Activated T-helper 1 cell treated with anti-CD3 and anti-CD28 coated beads, Interleukin-2, amount 50 U/mL, for 16 hours (primary cell): Measurements from ENCODE around the gene PLEKHG2.

ENCODE experiments used
- DNase-seq, 2 donors: peaks; one replicate each; pipeline ENCODE4 v3.0.0-alpha.2; 2020; ENCODE audit warnings: low read depth in 1 of 2, low spot score in 1 of 2

Gene PLEKHG2

GRCh38 chr19:39385629-39386411 lies 26.6 kb upstream of the PLEKHG2 start:
- no peak for DNase-seq

GRCh38 chr19:39386557-39386956 lies 25.9 kb upstream of the PLEKHG2 start:
- no peak for DNase-seq

GRCh38 chr19:39388657-39389056 lies 23.8 kb upstream of the PLEKHG2 start:
- no peak for DNase-seq

GRCh38 chr19:39389631-39390414 lies 22.6 kb upstream of the PLEKHG2 start:
- DNase-seq: no peak

- no peak for DNase-seq
These were observed 22.1 kb upstream of the PLEKHG2 start for GRCh38 chr19:39390451-39390750.

- DNase-seq: peak; percentile 81 to 92
These were observed 21.6 kb upstream of the PLEKHG2 start, which contains the start of the genes MED29 and PAF1 for GRCh38 chr19:39390751-39391437. MED29 (plus strand) TSS chr19:39391378; CDS start chr19:39391423, 45 bp downstream. PAF1 (minus strand) TSS chr19:39391106; CDS start chr19:39390864, 242 bp downstream.

- DNase-seq: peak; percentile 87 to 94
These were observed 14.8 kb upstream of the PLEKHG2 start for GRCh38 chr19:39397360-39398296.

- no peak for DNase-seq
These were observed 14.1 kb upstream of the PLEKHG2 start for GRCh38 chr19:39398297-39398864.

GRCh38 chr19:39399668-39400050 lies 12.8 kb upstream of the PLEKHG2 start:
- DNase-seq: no peak

- DNase-seq: no peak
These were observed 12.4 kb upstream of the PLEKHG2 start for GRCh38 chr19:39400061-39400460.

GRCh38 chr19:39401070-39401548 lies 11.4 kb upstream of the PLEKHG2 start:
- DNase-seq: no peak

GRCh38 chr19:39401549-39402345 lies 10.7 kb upstream of the PLEKHG2 start:
- DNase-seq: peak; percentile 68 to 69

GRCh38 chr19:39402346-39403300 lies 9.8 kb upstream of the PLEKHG2 start:
- peak; percentile 61 to 76 for DNase-seq

GRCh38 chr19:39403331-39404312 lies 8.8 kb upstream of the PLEKHG2 start:
- peak; percentile 87 to 95 for DNase-seq

GRCh38 chr19:39405261-39405957 lies 7.1 kb upstream of the PLEKHG2 start:
- no peak for DNase-seq

GRCh38 chr19:39405958-39406655 lies 6.4 kb upstream of the PLEKHG2 start:
- DNase-seq: peak; percentile 70 to 80
